H1 (cell line): Measurements from ENCODE around the gene EFEMP2. TPM values are rescaled to one million over a fixed set of nuclear protein-coding genes. Genes with fewer than 3 reads are reported as not detected.

ENCODE experiments used
- CTCF ChIA-PET: fragments of 300-600 bp; sonication (Branson Sonifier 250); formaldehyde crosslinking; loops from one replicate; lab custom pipeline; 2021; ENCODE audit not compliant: partially characterized antibody; lab: Charles Lee
- POLR2A ChIA-PET: fragments of 300-600 bp; sonication (Branson Sonifier 250); formaldehyde crosslinking; loops from one replicate; lab custom pipeline; 2021; ENCODE audit warnings: inconsistent platforms; ENCODE audit not compliant: partially characterized antibody; lab: Charles Lee
- DNase-seq, 2 experiments: peaks; one replicate each; pipeline versions ENCODE4 v3.0.0 to v3.0.0-alpha.2; 2010 to 2022; ENCODE audit warnings: low spot score in 2 of 2, low read depth in 1 of 2, mixed read lengths in 1 of 2
- FAIRE-seq: peaks from 2 replicates; lab custom pipeline; 2011; peaks lifted over from hg19 to GRCh38; lab: Jason Lieb, UNC
- H2AFZ ChIP-seq: 2 replicates; pipeline ENCODE4 v1.8.1; 2012; ENCODE audit warnings: low read length, inconsistent platforms
- H2AK5ac ChIP-seq: 2 replicates; pipeline ENCODE4 v1.6.1; 2013; ENCODE audit warnings: low read depth, low read length
- H2BK120ac ChIP-seq: replicated peaks from 2 replicates; pipeline ENCODE3; 2013; ENCODE audit warnings: low read depth, low read length, inconsistent platforms
- H2BK12ac ChIP-seq: 2 replicates; pipeline ENCODE4 v1.6.1; 2013; ENCODE audit warnings: low read depth, low read length
- H2BK15ac ChIP-seq: 2 replicates; pipeline ENCODE4 v1.6.1; 2013; ENCODE audit warnings: low read length
- H2BK20ac ChIP-seq: 2 replicates; pipeline ENCODE4 v1.6.1; 2013; ENCODE audit warnings: low read length
- H2BK5ac ChIP-seq: 2 replicates; pipeline ENCODE4 v1.6.1; 2013; ENCODE audit warnings: low read depth, low read length
- H3K14ac ChIP-seq: 2 replicates; pipeline ENCODE4 v1.6.1; 2013; ENCODE audit warnings: inconsistent platforms; ENCODE audit not compliant: insufficient read length
- H3K18ac ChIP-seq: 2 replicates; pipeline ENCODE4 v1.6.1; 2013; ENCODE audit warnings: low read length; ENCODE audit errors: extremely low read depth
- H3K23ac ChIP-seq: 2 replicates; pipeline ENCODE4 v1.6.1; 2013; ENCODE audit warnings: inconsistent platforms; ENCODE audit not compliant: insufficient read length
- H3K23me2 ChIP-seq: 2 replicates; pipeline ENCODE4 v1.6.1; 2013; ENCODE audit warnings: low read depth, low read length
- H3K27ac ChIP-seq: 2 replicates; pipeline ENCODE4 v1.6.1; 2011; ENCODE audit warnings: low read depth, low read length, inconsistent platforms
- H3K27me3 ChIP-seq, 4 experiments: replicated peaks in 1 of 4; 1 replicate in 1 of 4; 2 replicates in 3 of 4; pipeline versions ENCODE4 v1.6.1 to v1.8.1; 2011 to 2013; ENCODE audit warnings: low read length in 3 of 4, mild to moderate bottlenecking in 3 of 4, inconsistent platforms in 2 of 4, mixed read lengths in 2 of 4, moderate library complexity in 1 of 4; ENCODE audit not compliant: control insufficient read depth in 3 of 4, insufficient read depth in 3 of 4; ENCODE audit errors: extremely low read depth in 1 of 4
- H3K36me3 ChIP-seq, 4 experiments: 2 replicates each; pipeline versions ENCODE4 v1.6.1 to v1.8.1; 2011 to 2013; ENCODE audit warnings: mild to moderate bottlenecking in 4 of 4, low read length in 3 of 4, moderate library complexity in 2 of 4, control low read depth in 1 of 4, inconsistent platforms in 1 of 4; ENCODE audit not compliant: insufficient read depth in 4 of 4, control insufficient read depth in 2 of 4
- H3K4ac ChIP-seq: replicated peaks from 2 replicates; pipeline ENCODE3; 2013; ENCODE audit warnings: low read length, low read depth, mixed read lengths, inconsistent platforms; ENCODE audit not compliant: insufficient read length
- H3K4me1 ChIP-seq, 4 experiments: replicated peaks in 1 of 4; 1 replicate in 1 of 4; 2 replicates in 3 of 4; pipeline versions ENCODE4 v1.6.1 to v1.8.1; 2011 to 2013; ENCODE audit warnings: low read length in 3 of 4, inconsistent platforms in 2 of 4, mixed read lengths in 1 of 4; ENCODE audit not compliant: insufficient read depth in 4 of 4, control insufficient read depth in 3 of 4
- H3K4me2 ChIP-seq, 2 experiments: 2 replicates each; pipeline versions ENCODE4 v1.6.1 to v1.8.1; 2011 to 2013; ENCODE audit warnings: low read depth in 2 of 2, low read length in 2 of 2, control low read depth in 1 of 2, inconsistent platforms in 1 of 2, mild to moderate bottlenecking in 1 of 2; ENCODE audit not compliant: insufficient read depth in 1 of 2
- H3K4me3 ChIP-seq, 4 experiments: fragments of 200-600, 300-600 bp in 1 of 4; sonication (generic), shearing (Covaris generic), sonication (Bioruptor Twin) in 1 of 4; 2 replicates each; pipeline versions ENCODE4 v1.5.1 to v1.8.1; 2011 to 2016; ENCODE audit warnings: low read length in 4 of 4, low read depth in 3 of 4, control low read depth in 2 of 4, inconsistent platforms in 2 of 4, mild to moderate bottlenecking in 2 of 4, mixed read lengths in 1 of 4, moderate library complexity in 1 of 4; ENCODE audit not compliant: insufficient read depth in 2 of 4; ENCODE audit errors: extremely low read depth in 1 of 4
- H3K56ac ChIP-seq: replicated peaks from 2 replicates; pipeline ENCODE3; 2013; ENCODE audit warnings: low read depth, mild to moderate bottlenecking, mixed read lengths, low read length, inconsistent platforms; ENCODE audit not compliant: insufficient read length
- H3K79me1 ChIP-seq: 2 replicates; pipeline ENCODE4 v1.6.1; 2013; ENCODE audit warnings: low read depth, low read length, control low read depth
- H3K79me2 ChIP-seq, 2 experiments: 2 replicates each; pipeline versions ENCODE4 v1.6.1 to v1.8.1; 2012 to 2013; ENCODE audit warnings: low read length in 2 of 2, mild to moderate bottlenecking in 2 of 2, inconsistent platforms in 1 of 2; ENCODE audit not compliant: insufficient read depth in 2 of 2, control insufficient read depth in 1 of 2
- H3K9ac ChIP-seq, 4 experiments: replicated peaks in 1 of 4; 1 replicate in 1 of 4; 2 replicates in 3 of 4; pipeline versions ENCODE4 v1.6.1 to v1.8.1; 2011 to 2013; ENCODE audit warnings: low read depth in 3 of 4, low read length in 3 of 4, control low read depth in 2 of 4, mild to moderate bottlenecking in 2 of 4, moderate library complexity in 2 of 4, inconsistent platforms in 1 of 4; ENCODE audit errors: extremely low read depth in 1 of 4
- H3K9me3 ChIP-seq, 2 experiments: 2 replicates each; pipeline versions ENCODE4 v1.6.1 to v1.8.1; 2012 to 2013; ENCODE audit warnings: mild to moderate bottlenecking in 2 of 2, moderate library complexity in 2 of 2, control low read depth in 1 of 2, inconsistent platforms in 1 of 2, low read depth in 1 of 2, low read length in 1 of 2, mixed read lengths in 1 of 2; ENCODE audit not compliant: insufficient read depth in 2 of 2
- H4K20me1 ChIP-seq, 2 experiments: replicated peaks in 1 of 2; 2 replicates each; pipeline versions ENCODE3 to v1.8.1; 2011 to 2013; ENCODE audit warnings: inconsistent platforms in 2 of 2, low read length in 2 of 2, mild to moderate bottlenecking in 1 of 2; ENCODE audit not compliant: insufficient read depth in 2 of 2, control insufficient read depth in 1 of 2
- H4K5ac ChIP-seq: 2 replicates; pipeline ENCODE4 v1.6.1; 2013; ENCODE audit warnings: low read length, low read depth, mixed read lengths, inconsistent platforms; ENCODE audit not compliant: insufficient read length
- H4K8ac ChIP-seq: 2 replicates; pipeline ENCODE4 v1.8.0; 2013; ENCODE audit warnings: mild to moderate bottlenecking, moderate library complexity, low read length, inconsistent platforms; ENCODE audit not compliant: insufficient read depth; ENCODE audit errors: extremely low read depth
- H4K91ac ChIP-seq: replicated peaks from 2 replicates; pipeline ENCODE3; 2013; ENCODE audit warnings: low read length, mixed read lengths, inconsistent platforms; ENCODE audit not compliant: insufficient read length
- E2F6 ChIP-seq: IDR thresholded peaks from 2 replicates; pipeline ENCODE4 v1.6.1; 2012; ENCODE audit warnings: inconsistent platforms
- EZH2 ChIP-seq: fragments of 200-600 bp; sonication (generic); IDR thresholded peaks from 2 replicates; pipeline ENCODE4 v1.7.1; 2012; ENCODE audit warnings: low read depth, mild to moderate bottlenecking, moderate library complexity, low read length, inconsistent platforms; ENCODE audit not compliant: severe bottlenecking
- GTF2F1 ChIP-seq: IDR thresholded peaks from 2 replicates; pipeline ENCODE4 v1.6.1; 2012; ENCODE audit warnings: low read depth, low read length, improper control_type of control experiment, borderline replicate concordance
- KDM4A ChIP-seq: IDR thresholded peaks from one replicate; pipeline ENCODE4 v1.7.1; 2012; ENCODE audit warnings: low read depth, mild to moderate bottlenecking, moderate library complexity, low read length, inconsistent platforms; ENCODE audit not compliant: severe bottlenecking
- SP4 ChIP-seq: IDR thresholded peaks from 2 replicates; pipeline ENCODE4 v1.6.1; 2012; ENCODE audit warnings: low read length, inconsistent platforms
- SRF ChIP-seq: IDR thresholded peaks from 2 replicates; pipeline ENCODE4 v1.6.1; 2011; ENCODE audit warnings: mild to moderate bottlenecking, low read depth, low read length, moderate library complexity
- TEAD4 ChIP-seq: IDR thresholded peaks from 2 replicates; pipeline ENCODE4 v1.6.1; 2012; ENCODE audit warnings: low read depth, low read length, inconsistent platforms, mixed read lengths
- USF2 ChIP-seq: IDR thresholded peaks from 2 replicates; pipeline ENCODE4 v1.6.1; 2011; ENCODE audit warnings: low read length, improper control_type of control experiment
- YY1 ChIP-seq: IDR thresholded peaks from 2 replicates; pipeline ENCODE4 v1.6.1; 2011; ENCODE audit warnings: low read depth, mild to moderate bottlenecking, low read length
- WGBS, 2 experiments: shearing (Covaris generic) in 1 of 2; methylation state at CpG; one replicate each; pipeline versions ENCODE4 v1.1.6 to v1.1.7; 2013 to 2015; ENCODE audit warnings: low lambda C conversion rate in 2 of 2, mixed read lengths in 2 of 2, inconsistent platforms in 1 of 2, low coverage in 1 of 2, missing lambda C conversion rate in 1 of 2; ENCODE audit not compliant: insufficient replicate concordance in 2 of 2, insufficient coverage in 1 of 2, insufficient read length in 1 of 2; ENCODE audit errors: extremely low coverage in 1 of 2, missing lambda C conversion rate in 1 of 2; 5-methylcytosine and 5-hydroxymethylcytosine counted together
- polyA plus RNA-seq, 7 experiments: library from polyadenylated mRNA; depleted of rRNA in 3 of 7; stranded (reverse) in 5 of 7; unstranded in 2 of 7; fragments of >200 nt in 5 of 7; fragments of 200-250 nt in 2 of 7; gene quantifications; 1 replicate in 5 of 7; 2 replicates in 1 of 7; 4 replicates in 1 of 7; pipeline versions ENCODE4 v1.2.1 to v1.2.3, GENCODE V29; 2011 to 2013; ENCODE audit warnings: missing spikeins in 2 of 7, mixed read lengths in 2 of 7
- total RNA-seq: library from RNA; stranded (reverse); fragmentation: NEBNext Ultra II Directional; extraction: Animal tissue kit (Norgen Biotek cat#: 25700); gene quantifications from 2 replicates; pipeline ENCODE4 v1.2.1, GENCODE V29; 2021

Gene EFEMP2
- total and polyA plus RNA-seq, 2 of the 8 experiments (the other 6 are each of a cell fraction or from before 2014, with no cell fraction given) = 8.8 to 17.2 TPM

- Histone ChIP-seq H3K56ac (no peak overlapping the region), H3K4ac (no peak overlapping the region), H3K23me2 (peaks cover 4% of the 10 kb centered on the region; the same call in 1 of the 2 replicates), H2BK15ac (no peak overlapping the region), H4K8ac (peak overlapping the region; percentile 31), H4K5ac (no peak overlapping the region), H3K4me2 (peak overlapping the region; percentile 86 to 93), H2AFZ (no peak overlapping the region), H3K9ac (0 out of 7 replicates have a peak overlapping the region, but pooled peaks of 1 of the 4 experiments have one; percentile 20), H3K4me1 (peaks cover 0 to 6% (median 3%) of the 10 kb centered on the region in 4 experiments; a peak in 4 of 7 replicates), H4K20me1 (peaks cover 0 to 2% of the 10 kb centered on the region in 2 experiments), H3K9me3 (no peaks in the 10 kb centered on the region), H3K4me3 (peak overlapping the region; percentile 64 to 74 (median 74)), H2BK20ac (no peak overlapping the region), H2BK120ac (no peak overlapping the region), H3K23ac (no peak overlapping the region), H2AK5ac (no peak overlapping the region), H3K79me1 (no peaks in the 10 kb centered on the region; the same call in 1 of the 2 replicates), H2BK5ac (no peak overlapping the region), H4K91ac (no peak overlapping the region), H3K14ac (no peak overlapping the region), H2BK12ac (no peak overlapping the region), H3K79me2 (no peaks in the 10 kb centered on the region), H3K27ac (no peak overlapping the region), H3K27me3 (peaks cover 0 to 27% (median 11%) of the 10 kb centered on the region in 4 experiments; a peak in 3 of 7 replicates), H3K36me3 (peaks cover 5 to 17% (median 14%) of the 10 kb centered on the region in 4 experiments), H3K18ac (no peak overlapping the region)
- ChIA-PET CTCF (interaction anchor here (1.4 to 9.9 kb wide), 7 partner anchors 8 to 64 kb away, joined by 3 to 210 read pairs (median 71); partner anchors contain the start of genes CCDC85B, CFL1, FIBP and MUS81), POLR2A (interaction anchor here (0.6 to 39.7 kb wide), 4 partner anchors 7 to 115 kb away, joined by 3 to 1071 read pairs (median 538); partner anchors contain the start of genes CCDC85B, CFL1, CTSW and EFEMP2)
- DNase-seq (peak in 1 of 2 experiments; percentile 90), FAIRE-seq (peak; percentile 28)
- 10% methylated on average over 29 of the region's 29 CpGs; no CpG with 5 or more reads in 1 of the 2 experiments for WGBS, 2 experiments
- TF ChIP-seq E2F6 (no peak), USF2 (no peak), KDM4A (peak; percentile 38), SP4 (no peak), SRF (no peak), GTF2F1 (no peak), EZH2 (no peak), YY1 (no peak), TEAD4 (no peak)
Measured at GRCh38 chr11:65867284-65868071, 5.1 kb downstream of the EFEMP2 start.
